HCT116 (cell line): ENCODE data around the gene C2orf92. TPM values are rescaled to one million over a fixed set of nuclear protein-coding genes. Genes with fewer than 3 reads are reported as not detected.

Experiments used
- ATAC-seq: fragments of 200-7000 bp; cut with Tn5 transposase; 2 replicates; pipeline ENCODE4 v1.9.1; 2020; ENCODE audit warnings: mild to moderate bottlenecking, moderate library complexity
- BruUV-seq: library from RNA; stranded (reverse); fragments of 400-500 nt; replicated peaks from 2 replicates; lab custom pipeline; 2021; lab: Mats Ljungman, UMichigan
- CTCF ChIA-PET: fragments of 300-600 bp; sonication (Branson Sonifier 250); formaldehyde crosslinking; loops from one replicate; lab custom pipeline; 2021; ENCODE audit warnings: antibody characterized with exemption; lab: Charles Lee
- POLR2A ChIA-PET: fragments of 300-600, 350-600 bp; sonication (Branson Sonifier 250); formaldehyde crosslinking; loops from one replicate; lab custom pipeline; 2021; ENCODE audit warnings: antibody characterized with exemption; lab: Charles Lee
- RAD21 ChIA-PET, 2 experiments: fragments of 300-600 bp; sonication (Branson Sonifier 250); formaldehyde crosslinking; loops; one replicate each; lab custom pipeline; 2023; ENCODE audit warnings: low total read pairs in 2 of 2; ENCODE audit not compliant: uncharacterized antibody in 2 of 2, unreplicated experiment in 2 of 2, low non-redundant PET in 1 of 2; lab: Charles Lee
- DNase-seq: peaks from one replicate; pipeline ENCODE4 v3.0.0-alpha.2; 2010; ENCODE audit warnings: low read depth, low spot score
- H2AFZ ChIP-seq: fragments of 200-600 bp; shearing (Covaris generic), sonication (generic); 2 replicates; pipeline ENCODE4 v1.6.1; 2017; ENCODE audit warnings: low read depth, mixed run types, mixed read lengths, antibody characterized with exemption, low read length; ENCODE audit not compliant: poor library complexity, severe bottlenecking
- H3K27ac ChIP-seq: 2 replicates; pipeline ENCODE4 v1.5.1; 2012; ENCODE audit warnings: low read depth, low read length
- H3K27me3 ChIP-seq: fragments of 200-600 bp; sonication (generic); 2 replicates; pipeline ENCODE4 v1.6.1; 2016; ENCODE audit warnings: mixed run types, low read length, mixed read lengths; ENCODE audit not compliant: insufficient read depth
- H3K36me3 ChIP-seq, 2 experiments: fragments of 200-500 bp in 1 of 2; fragments of 200-600 bp in 1 of 2; sonication (Bioruptor generic) in 1 of 2; sonication (generic) in 1 of 2; 2 replicates each; pipeline versions ENCODE4 v1.5.1 to v1.6.1; 2014 to 2016; ENCODE audit warnings: low read length in 2 of 2, inconsistent platforms in 1 of 2, mixed read lengths in 1 of 2, mixed run types in 1 of 2; ENCODE audit not compliant: insufficient read depth in 2 of 2, control insufficient read depth in 1 of 2
- H3K4me1 ChIP-seq, 2 experiments: fragments of 200-600 bp in 1 of 2; sonication (generic) in 1 of 2; 2 replicates each; pipeline versions ENCODE4 v1.5.1 to v1.6.1; 2012 to 2017; ENCODE audit warnings: low read length in 2 of 2, inconsistent platforms in 1 of 2, mild to moderate bottlenecking in 1 of 2, mixed read lengths in 1 of 2, mixed run types in 1 of 2, moderate library complexity in 1 of 2; ENCODE audit not compliant: insufficient read depth in 2 of 2, control insufficient read depth in 1 of 2
- H3K4me2 ChIP-seq: fragments of 200-600 bp; sonication (generic); 2 replicates; pipeline ENCODE4 v1.6.1; 2017; ENCODE audit warnings: mixed run types, low read length, mixed read lengths
- H3K4me3 ChIP-seq, 2 experiments: fragments of 200-600 bp in 1 of 2; sonication (generic) in 1 of 2; replicated peaks in 1 of 2; 2 replicates each; pipeline ENCODE4 v1.5.1; 2011 to 2016; ENCODE audit warnings: low read length in 2 of 2, control low read depth in 1 of 2, low read depth in 1 of 2, mild to moderate bottlenecking in 1 of 2, mixed read lengths in 1 of 2, mixed run types in 1 of 2
- H3K79me2 ChIP-seq: fragments of 200-600 bp; sonication (generic); 2 replicates; pipeline ENCODE4 v1.6.1; 2017; ENCODE audit warnings: mild to moderate bottlenecking, mixed run types, low read length, moderate library complexity, mixed read lengths; ENCODE audit not compliant: insufficient read depth
- H3K9ac ChIP-seq: fragments of 200-600 bp; sonication (generic); 2 replicates; pipeline ENCODE4 v1.6.1; 2016; ENCODE audit warnings: low read length, mixed read lengths
- H3K9me2 ChIP-seq: fragments of 200-600 bp; sonication (generic), shearing (Covaris generic); 2 replicates; pipeline ENCODE4 v1.6.1; 2017; ENCODE audit warnings: mixed run types, mild to moderate bottlenecking, moderate library complexity; ENCODE audit not compliant: insufficient read depth
- H3K9me3 ChIP-seq, 2 experiments: fragments of 200-500 bp in 1 of 2; fragments of 200-600 bp in 1 of 2; sonication (Bioruptor generic) in 1 of 2; sonication (generic) in 1 of 2; 2 replicates each; pipeline ENCODE4 v1.6.1; 2014 to 2017; ENCODE audit warnings: low read length in 2 of 2, mixed read lengths in 2 of 2, inconsistent platforms in 1 of 2, low read depth in 1 of 2, mild to moderate bottlenecking in 1 of 2, mixed run types in 1 of 2, moderate library complexity in 1 of 2; ENCODE audit not compliant: control insufficient read depth in 1 of 2, insufficient read depth in 1 of 2
- H4K20me1 ChIP-seq: fragments of 200-600 bp; sonication (generic), shearing (Covaris generic); 2 replicates; pipeline ENCODE4 v1.6.1; 2017; ENCODE audit warnings: mixed run types, mild to moderate bottlenecking, moderate library complexity; ENCODE audit not compliant: insufficient read depth
- ATF3 ChIP-seq: IDR thresholded peaks from 2 replicates; pipeline ENCODE4 v1.6.1; 2012
- CBX3 ChIP-seq: IDR thresholded peaks from 2 replicates; pipeline ENCODE4 v1.6.1; 2012; ENCODE audit warnings: low read depth
- EZH2phosphoT487 ChIP-seq: fragments of 200-600 bp; IDR thresholded peaks from 2 replicates; pipeline ENCODE4 v1.6.1; 2018; ENCODE audit warnings: antibody characterized with exemption, borderline replicate concordance
- REST ChIP-seq: IDR thresholded peaks from 2 replicates; pipeline ENCODE4 v1.6.1; 2012; ENCODE audit warnings: low read depth
- TCF7L2 ChIP-seq: IDR thresholded peaks from 2 replicates; pipeline ENCODE4 v1.7.0; 2011; ENCODE audit warnings: borderline replicate concordance, inconsistent platforms; ENCODE audit not compliant: insufficient read depth, insufficient read length; ENCODE audit errors: extremely low read depth
- ZBTB33 ChIP-seq: IDR thresholded peaks from 2 replicates; pipeline ENCODE4 v1.6.1; 2011; ENCODE audit warnings: mild to moderate bottlenecking, low read length, moderate library complexity; ENCODE audit not compliant: insufficient replicate concordance; ENCODE audit errors: extremely low read depth
- ZNF274 ChIP-seq: fragments of 200-500 bp; sonication (Bioruptor generic); IDR thresholded peaks from 2 replicates; pipeline ENCODE4 v1.6.1; 2014; ENCODE audit warnings: mild to moderate bottlenecking, low read depth, low read length, inconsistent platforms
- intact Hi-C: fragments of 100-400 bp; cut with micrococcal nuclease; formaldehyde crosslinking; loops from 2 replicates; pipeline ENCODE4 v1.10.0; 2022
- total RNA-seq: library from RNA; stranded (reverse); gene quantifications from one replicate; pipeline ENCODE4 v1.2.1, GENCODE V29; 2021; ENCODE audit not compliant: unreplicated experiment

The C2orf92 gene
- total RNA-seq, 1 experiment from 2014 or later, result 3.0 TPM

GRCh38 chr2:97726261-97727064 is 57.0 kb downstream of the C2orf92 start:
- Histone ChIP-seq H3K4me3 (no peak overlapping the region), H3K9me3 (no peaks in the 10 kb centered on the region), H2AFZ (no peak overlapping the region), H3K9me2 (no peaks in the 10 kb centered on the region), H3K27ac (no peak overlapping the region), H3K27me3 (no peaks in the 10 kb centered on the region), H3K4me1 (peaks cover 0 to 5% of the 10 kb centered on the region in 2 experiments; a peak in 2 of 4 replicates), H4K20me1 (no peaks in the 10 kb centered on the region), H3K36me3 (no peaks in the 10 kb centered on the region), H3K9ac (no peak overlapping the region), H3K4me2 (no peak overlapping the region), H3K79me2 (no peaks in the 10 kb centered on the region)
- no peak for ATAC-seq
- no TSS peak for BruUV-seq
- intact Hi-C loops, result no loop called here
- ChIA-PET RAD21 (no interaction called here), CTCF (interaction anchor here (1.1 kb wide), 1 partner anchor 14 kb away, joined by 3 read pairs; no protein-coding TSS in a partner anchor), POLR2A (no interaction called here)
- TF ChIP-seq ATF3, result no peak
- TF ChIP-seq ZBTB33, result no peak
- TF ChIP-seq TCF7L2, result no peak
- no peak for TF ChIP-seq CBX3
- TF ChIP-seq REST, result no peak
- no peak for TF ChIP-seq ZNF274
- TF ChIP-seq EZH2phosphoT487, result no peak
- DNase-seq, result no peak
